IMR-90 (cell line): ENCODE results near the gene HEXD. TPM values are rescaled to one million over a fixed set of nuclear protein-coding genes. Genes with fewer than 3 reads are reported as not detected.

ENCODE experiments used
- ATAC-seq: fragments of 200-7000 bp; cut with Tn5 transposase; 2 replicates; pipeline ENCODE4 v1.9.1; 2020; ENCODE audit warnings: low read depth, mild to moderate bottlenecking, moderate library complexity
- BruUV-seq: library from RNA; stranded (reverse); fragments of 400-500 nt; replicated peaks from 2 replicates; lab custom pipeline; 2021; lab: Mats Ljungman, UMichigan
- CTCF ChIA-PET: fragments of 300-600 bp; formaldehyde crosslinking; extraction: SDS; loops from one replicate; lab custom pipeline; 2021; ENCODE audit warnings: antibody characterized with exemption; lab: Yijun Ruan, JAX
- POLR2A ChIA-PET: fragments of 300-600 bp; sonication (Branson Sonifier 250); formaldehyde crosslinking; loops from one replicate; lab custom pipeline; 2022; ENCODE audit warnings: antibody characterized with exemption; ENCODE audit not compliant: unreplicated experiment; lab: Charles Lee
- DNase-seq: peaks from one replicate; pipeline ENCODE4 v3.0.0; 2013
- H2AFZ ChIP-seq: replicated peaks from 2 replicates; pipeline ENCODE3; 2013; ENCODE audit warnings: low read length, mild to moderate bottlenecking; ENCODE audit not compliant: poor library complexity
- H2AK5ac ChIP-seq: 2 replicates; pipeline ENCODE4 v1.6.1; 2013; ENCODE audit warnings: low read depth, low read length, inconsistent platforms
- H2AK9ac ChIP-seq: replicated peaks from 2 replicates; pipeline ENCODE3; 2013; ENCODE audit warnings: mild to moderate bottlenecking, low read depth, low read length, moderate library complexity; ENCODE audit not compliant: poor library complexity
- H2BK120ac ChIP-seq: 2 replicates; pipeline ENCODE4 v1.6.1; 2013; ENCODE audit warnings: low read depth, low read length, inconsistent platforms
- H2BK15ac ChIP-seq: 3 replicates; pipeline ENCODE4 v1.6.1; 2013; ENCODE audit warnings: low read depth, low read length, inconsistent platforms
- H2BK20ac ChIP-seq: 2 replicates; pipeline ENCODE4 v1.6.1; 2013; ENCODE audit warnings: low read depth, mild to moderate bottlenecking, inconsistent platforms, low read length, moderate library complexity
- H2BK5ac ChIP-seq: 2 replicates; pipeline ENCODE4 v1.6.1; 2013; ENCODE audit warnings: mild to moderate bottlenecking, low read depth, low read length, inconsistent platforms; ENCODE audit not compliant: poor library complexity, severe bottlenecking
- H3K14ac ChIP-seq: replicated peaks from 2 replicates; pipeline ENCODE4 v1.6.1; 2013; ENCODE audit warnings: low read depth, low read length, inconsistent platforms
- H3K18ac ChIP-seq: 2 replicates; pipeline ENCODE4 v1.6.1; 2013; ENCODE audit warnings: low read depth, low read length, control low read depth
- H3K23ac ChIP-seq: 2 replicates; pipeline ENCODE4 v1.6.1; 2013; ENCODE audit warnings: low read depth, low read length, inconsistent platforms
- H3K27ac ChIP-seq: 2 replicates; pipeline ENCODE4 v1.5.1; 2013; ENCODE audit warnings: mild to moderate bottlenecking, control low read depth, low read length; ENCODE audit not compliant: insufficient read depth
- H3K27me3 ChIP-seq: 2 replicates; pipeline ENCODE4 v1.6.1; 2013; ENCODE audit warnings: low read length; ENCODE audit not compliant: control insufficient read depth, insufficient read depth
- H3K36me3 ChIP-seq: 2 replicates; pipeline ENCODE4 v1.6.1; 2013; ENCODE audit warnings: low read length, mixed read lengths; ENCODE audit not compliant: control insufficient read depth, insufficient read depth
- H3K4ac ChIP-seq: 2 replicates; pipeline ENCODE4 v1.6.1; 2013; ENCODE audit warnings: low read depth, low read length, inconsistent platforms
- H3K4me1 ChIP-seq: 2 replicates; pipeline ENCODE4 v1.6.1; 2013; ENCODE audit warnings: low read length, mixed read lengths; ENCODE audit not compliant: control insufficient read depth, insufficient read depth
- H3K4me2 ChIP-seq: 2 replicates; pipeline ENCODE4 v1.6.1; 2013; ENCODE audit warnings: low read depth, mild to moderate bottlenecking, control low read depth, low read length, moderate library complexity
- H3K4me3 ChIP-seq: 2 replicates; pipeline ENCODE4 v1.5.1; 2013; ENCODE audit warnings: low read depth, mild to moderate bottlenecking, control low read depth, low read length, moderate library complexity; ENCODE audit not compliant: insufficient read depth
- H3K56ac ChIP-seq: 2 replicates; pipeline ENCODE4 v1.6.1; 2013; ENCODE audit warnings: low read length, inconsistent platforms; ENCODE audit not compliant: insufficient read depth; ENCODE audit errors: extremely low read depth
- H3K79me1 ChIP-seq, 2 experiments: 2 replicates each; pipeline ENCODE4 v1.6.1; 2013; ENCODE audit warnings: low read length in 2 of 2, inconsistent platforms in 1 of 2, low read depth in 1 of 2
- H3K9ac ChIP-seq: 2 replicates; pipeline ENCODE4 v1.6.1; 2013; ENCODE audit warnings: low read depth, low read length, control low read depth
- H3K9me1 ChIP-seq: 2 replicates; pipeline ENCODE4 v1.6.1; 2013; ENCODE audit warnings: low read length, inconsistent platforms; ENCODE audit not compliant: insufficient read depth
- H3K9me3 ChIP-seq: 2 replicates; pipeline ENCODE4 v1.6.1; 2013; ENCODE audit warnings: low read length; ENCODE audit not compliant: control insufficient read depth, insufficient read depth
- H4K20me1 ChIP-seq: 2 replicates; pipeline ENCODE4 v1.6.1; 2013; ENCODE audit warnings: low read length, inconsistent platforms; ENCODE audit not compliant: insufficient read depth
- H4K5ac ChIP-seq: 2 replicates; pipeline ENCODE4 v1.6.1; 2013; ENCODE audit warnings: mild to moderate bottlenecking, low read depth, low read length, control low read depth
- H4K8ac ChIP-seq, 2 experiments: 2 replicates each; pipeline ENCODE4 v1.6.1; 2013; ENCODE audit warnings: low read depth in 2 of 2, low read length in 2 of 2, control low read depth in 1 of 2, inconsistent platforms in 1 of 2
- H4K91ac ChIP-seq: 2 replicates; pipeline ENCODE4 v1.6.1; 2013; ENCODE audit warnings: low read depth, low read length, inconsistent platforms; ENCODE audit not compliant: insufficient read depth
- BHLHE40 ChIP-seq: fragments of 150-350 bp; IDR thresholded peaks from 2 replicates; pipeline ENCODE4 v1.6.1; 2016; ENCODE audit warnings: mild to moderate bottlenecking, low read depth, low read length
- CEBPB ChIP-seq: IDR thresholded peaks from 2 replicates; pipeline ENCODE4 v1.6.1; 2012; ENCODE audit warnings: low read depth, low read length, improper control_type of control experiment
- CHD1 ChIP-seq: IDR thresholded peaks from 2 replicates; pipeline ENCODE4 v1.6.1; 2012; ENCODE audit warnings: low read depth, low read length, improper control_type of control experiment
- FOS ChIP-seq: fragments of 150-350 bp; IDR thresholded peaks from 2 replicates; pipeline ENCODE4 v1.6.1; 2016; ENCODE audit warnings: low read depth, low read length
- MAFK ChIP-seq: IDR thresholded peaks from 2 replicates; pipeline ENCODE4 v1.6.1; 2012; ENCODE audit warnings: low read depth, low read length, improper control_type of control experiment
- MAZ ChIP-seq: IDR thresholded peaks from 2 replicates; pipeline ENCODE4 v1.6.1; 2012; ENCODE audit warnings: low read depth, mild to moderate bottlenecking, low read length, improper control_type of control experiment, moderate library complexity, borderline replicate concordance
- MXI1 ChIP-seq: IDR thresholded peaks from 2 replicates; pipeline ENCODE4 v1.6.1; 2012; ENCODE audit warnings: low read depth, mild to moderate bottlenecking, low read length, moderate library complexity, borderline replicate concordance
- NFE2L2 ChIP-seq: fragments of 150-350 bp; IDR thresholded peaks from 2 replicates; pipeline ENCODE4 v1.6.1; 2016; ENCODE audit warnings: low read depth, mild to moderate bottlenecking, low read length
- POLR2A ChIP-seq: IDR thresholded peaks from 2 replicates; pipeline ENCODE4 v1.6.1; 2012; ENCODE audit warnings: mild to moderate bottlenecking, low read depth, low read length
- RAD21 ChIP-seq: IDR thresholded peaks from 2 replicates; pipeline ENCODE4 v1.6.1; 2012; ENCODE audit warnings: low read length, improper control_type of control experiment
- RCOR1 ChIP-seq: IDR thresholded peaks from 2 replicates; pipeline ENCODE4 v1.6.1; 2012; ENCODE audit warnings: mild to moderate bottlenecking, low read length, improper control_type of control experiment; ENCODE audit not compliant: insufficient replicate concordance
- RFX5 ChIP-seq: IDR thresholded peaks from 2 replicates; pipeline ENCODE4 v1.8.0; 2012; ENCODE audit warnings: low read depth, mild to moderate bottlenecking, low read length, moderate library complexity
- SMC3 ChIP-seq: fragments of 150-350 bp; IDR thresholded peaks from 2 replicates; pipeline ENCODE4 v1.6.1; 2016; ENCODE audit warnings: low read depth, mild to moderate bottlenecking, antibody characterized with exemption, low read length, moderate library complexity
- WGBS, 2 experiments: methylation state at CpG; one replicate each; pipeline versions ENCODE4 v1.1.5 to v1.1.7; 2013; ENCODE audit warnings: missing lambda C conversion rate in 2 of 2; ENCODE audit not compliant: insufficient read length in 1 of 2; ENCODE audit errors: extremely low coverage in 2 of 2; 5-methylcytosine and 5-hydroxymethylcytosine counted together
- dilution Hi-C: fragments of 300-500 bp; cut with HindIII; formaldehyde crosslinking; loops from one replicate; pipeline ENCODE4 v1.14.3; 2018; ENCODE audit warnings: low sequenced_read_pairs; ENCODE audit not compliant: unreplicated experiment
- in situ Hi-C: fragments of 300-500 bp; cut with MboI; formaldehyde crosslinking; loops from 3 replicates; pipeline ENCODE4 v1.14.3; 2019; ENCODE audit warnings: low sequenced_read_pairs, inconsistent platforms, mixed read lengths
- intact Hi-C: fragments of 100-400 bp; cut with micrococcal nuclease; formaldehyde crosslinking; loops from 2 replicates; pipeline ENCODE4 v1.10.0; 2022
- polyA plus RNA-seq, 3 experiments: library from polyadenylated mRNA; depleted of rRNA; stranded (reverse); fragments of >200 nt; gene quantifications; 2 replicates each; pipeline ENCODE4 v1.2.3, GENCODE V29; 2012; ENCODE audit warnings: low replicate concordance in 1 of 3
- total RNA-seq: library from RNA; depleted of rRNA; stranded (reverse); fragments of >200 nt; gene quantifications from 2 replicates; pipeline ENCODE4 v1.2.3, GENCODE V29; 2012
- TF ChIP-seq, protein P1 (sequence below): fragments of 150-350 bp; IDR thresholded peaks from 2 replicates; pipeline ENCODE4 v1.6.1; 2016; ENCODE audit warnings: low read depth, mild to moderate bottlenecking, low read length, moderate library complexity, borderline replicate concordance
- TF ChIP-seq, protein P2 (sequence below): conservative IDR thresholded peaks from 2 replicates; pipeline ENCODE4 v1.5.1; 2012; ENCODE audit warnings: mild to moderate bottlenecking, low read depth, low read length, improper control_type of control experiment
- TF ChIP-seq, protein P3 (sequence below): fragments of 150-350 bp; IDR thresholded peaks from 2 replicates; pipeline ENCODE4 v1.6.1; 2017; ENCODE audit warnings: mild to moderate bottlenecking, antibody characterized with exemption, low read length, low read depth

HEXD gene
- total and polyA plus RNA-seq, 2 of the 4 experiments (the other 2 are of a cell fraction): 3.8 to 9.5 TPM

DNA sequence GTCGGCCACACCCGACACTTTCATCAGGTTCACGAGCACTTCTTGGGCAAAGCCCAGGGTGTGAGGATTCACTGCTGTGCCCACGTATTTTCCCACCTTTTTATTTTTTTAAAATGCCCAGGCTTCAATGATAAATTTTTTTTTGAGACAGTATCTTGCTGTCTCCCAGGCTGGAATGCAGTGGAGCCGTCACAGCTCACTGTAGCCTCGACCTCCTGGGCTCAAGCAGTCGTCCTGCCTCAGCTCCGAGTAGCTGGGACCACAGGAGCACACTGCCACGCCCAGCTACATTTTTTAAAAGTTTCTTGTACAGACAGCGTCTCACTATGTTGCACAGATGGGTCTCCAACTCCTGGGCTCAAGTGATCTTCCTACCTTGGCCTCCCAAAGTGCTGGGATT, 28.8 kb upstream of the HEXD start:
- no peaks in the 10 kb centered on the region for H4K20me1 ChIP-seq
- H3K4me2 ChIP-seq: no peak overlapping the region
- dilution Hi-C loops: no loop called here
- no TSS peak for BruUV-seq
- H2BK20ac ChIP-seq: no peak overlapping the region
- H3K79me1 ChIP-seq: no peaks in the 10 kb centered on the region
- H3K27ac ChIP-seq: no peak overlapping the region
- no peak overlapping the region for H3K4ac ChIP-seq
- ChIA-PET POLR2A (no interaction called here), CTCF (no interaction called here)
- H4K91ac ChIP-seq: no peak overlapping the region
- no peak overlapping the region for H3K23ac ChIP-seq
- no peak overlapping the region for H2AFZ ChIP-seq
- no peak overlapping the region for H2BK120ac ChIP-seq
- no peak overlapping the region for H2BK5ac ChIP-seq
- no peak overlapping the region for H3K9ac ChIP-seq
- no peak overlapping the region for H4K8ac ChIP-seq
- H3K9me1 ChIP-seq: no peaks in the 10 kb centered on the region
- DNase-seq: no peak
- no peak overlapping the region for H2AK5ac ChIP-seq
- TF ChIP-seq RFX5 (no peak), RAD21 (no peak), NFE2L2 (no peak), CHD1 (no peak), MAFK (no peak), FOS (no peak), MXI1 (no peak), BHLHE40 (no peak), POLR2A (no peak), MAZ (no peak), SMC3 (no peak), CEBPB (no peak), RCOR1 (no peak)
- TF ChIP-seq, protein P1, sequence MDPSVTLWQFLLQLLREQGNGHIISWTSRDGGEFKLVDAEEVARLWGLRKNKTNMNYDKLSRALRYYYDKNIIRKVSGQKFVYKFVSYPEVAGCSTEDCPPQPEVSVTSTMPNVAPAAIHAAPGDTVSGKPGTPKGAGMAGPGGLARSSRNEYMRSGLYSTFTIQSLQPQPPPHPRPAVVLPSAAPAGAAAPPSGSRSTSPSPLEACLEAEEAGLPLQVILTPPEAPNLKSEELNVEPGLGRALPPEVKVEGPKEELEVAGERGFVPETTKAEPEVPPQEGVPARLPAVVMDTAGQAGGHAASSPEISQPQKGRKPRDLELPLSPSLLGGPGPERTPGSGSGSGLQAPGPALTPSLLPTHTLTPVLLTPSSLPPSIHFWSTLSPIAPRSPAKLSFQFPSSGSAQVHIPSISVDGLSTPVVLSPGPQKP: no peak
- TF ChIP-seq, protein P2, sequence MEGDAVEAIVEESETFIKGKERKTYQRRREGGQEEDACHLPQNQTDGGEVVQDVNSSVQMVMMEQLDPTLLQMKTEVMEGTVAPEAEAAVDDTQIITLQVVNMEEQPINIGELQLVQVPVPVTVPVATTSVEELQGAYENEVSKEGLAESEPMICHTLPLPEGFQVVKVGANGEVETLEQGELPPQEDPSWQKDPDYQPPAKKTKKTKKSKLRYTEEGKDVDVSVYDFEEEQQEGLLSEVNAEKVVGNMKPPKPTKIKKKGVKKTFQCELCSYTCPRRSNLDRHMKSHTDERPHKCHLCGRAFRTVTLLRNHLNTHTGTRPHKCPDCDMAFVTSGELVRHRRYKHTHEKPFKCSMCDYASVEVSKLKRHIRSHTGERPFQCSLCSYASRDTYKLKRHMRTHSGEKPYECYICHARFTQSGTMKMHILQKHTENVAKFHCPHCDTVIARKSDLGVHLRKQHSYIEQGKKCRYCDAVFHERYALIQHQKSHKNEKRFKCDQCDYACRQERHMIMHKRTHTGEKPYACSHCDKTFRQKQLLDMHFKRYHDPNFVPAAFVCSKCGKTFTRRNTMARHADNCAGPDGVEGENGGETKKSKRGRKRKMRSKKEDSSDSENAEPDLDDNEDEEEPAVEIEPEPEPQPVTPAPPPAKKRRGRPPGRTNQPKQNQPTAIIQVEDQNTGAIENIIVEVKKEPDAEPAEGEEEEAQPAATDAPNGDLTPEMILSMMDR: no peak
- TF ChIP-seq, protein P3, sequence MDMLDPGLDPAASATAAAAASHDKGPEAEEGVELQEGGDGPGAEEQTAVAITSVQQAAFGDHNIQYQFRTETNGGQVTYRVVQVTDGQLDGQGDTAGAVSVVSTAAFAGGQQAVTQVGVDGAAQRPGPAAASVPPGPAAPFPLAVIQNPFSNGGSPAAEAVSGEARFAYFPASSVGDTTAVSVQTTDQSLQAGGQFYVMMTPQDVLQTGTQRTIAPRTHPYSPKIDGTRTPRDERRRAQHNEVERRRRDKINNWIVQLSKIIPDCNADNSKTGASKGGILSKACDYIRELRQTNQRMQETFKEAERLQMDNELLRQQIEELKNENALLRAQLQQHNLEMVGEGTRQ: no peak
- H3K14ac ChIP-seq: no peak overlapping the region
- no peak overlapping the region for H3K18ac ChIP-seq
- H4K5ac ChIP-seq: no peak overlapping the region
- H3K4me3 ChIP-seq: no peak overlapping the region
- H3K9me3 ChIP-seq: no peaks in the 10 kb centered on the region
- ATAC-seq: no peak
- in situ Hi-C loops: no loop called here
- H2BK15ac ChIP-seq: no peak overlapping the region
- intact Hi-C loops: no loop called here
- H3K27me3 ChIP-seq: peaks cover 27% of the 10 kb centered on the region
- WGBS, 2 experiments: 83% methylated on average over 8 of the region's 10 CpGs; no CpG with 5 or more reads in 1 of the 2 experiments
- H2AK9ac ChIP-seq: no peak overlapping the region
- peaks cover 10% of the 10 kb centered on the region; the same call in 1 of the 2 replicates for H3K36me3 ChIP-seq
- H3K4me1 ChIP-seq: peaks cover 2% of the 10 kb centered on the region
- H3K56ac ChIP-seq: no peak overlapping the region
